SK-N-SH treated with all-trans-retinoic acid at 6 μM for 48 hours (cell line): Measurements from ENCODE around the gene FNIP1.

Source experiments
- ATAC-seq: fragments of 200-7000 bp; cut with Tn5 transposase; 3 replicates; pipeline ENCODE4 v1.9.1; 2020; ENCODE audit warnings: mild to moderate bottlenecking, moderate library complexity
- ARNTL ChIP-seq: fragments of 450-650 bp; formaldehyde crosslinking; IDR thresholded peaks from 2 replicates; pipeline ENCODE4 v1.5.0; 2020; ENCODE audit warnings: low read depth, mild to moderate bottlenecking, moderate library complexity, borderline replicate concordance
- BACH2 ChIP-seq: fragments of 250-450 bp; sonication (Bioruptor Pico); IDR thresholded peaks from 2 replicates; pipeline ENCODE4 v1.9.0; 2021; ENCODE audit warnings: mild to moderate bottlenecking, borderline replicate concordance
- CSDC2 ChIP-seq: fragments of 250-450 bp; sonication (Bioruptor Pico); IDR thresholded peaks from 2 replicates; pipeline ENCODE4 v1.5.0; 2020; ENCODE audit warnings: mild to moderate bottlenecking, moderate library complexity
- CSRNP3 ChIP-seq: fragments of 250-450 bp; sonication (Bioruptor Pico); IDR thresholded peaks from 2 replicates; pipeline ENCODE4 v1.5.1; 2021; ENCODE audit warnings: mild to moderate bottlenecking, moderate library complexity
- ESRRG ChIP-seq: fragments of 250-450 bp; sonication (Bioruptor Pico); IDR thresholded peaks from 2 replicates; pipeline ENCODE4 v1.6.1; 2021; ENCODE audit warnings: mild to moderate bottlenecking
- GLIS3 ChIP-seq: fragments of 250-450 bp; sonication (Bioruptor Pico); IDR thresholded peaks from 2 replicates; pipeline ENCODE4 v1.5.0; 2020; ENCODE audit warnings: mild to moderate bottlenecking, moderate library complexity
- ISL1 ChIP-seq: fragments of 250-450 bp; sonication (Bioruptor Pico); IDR thresholded peaks from 2 replicates; pipeline ENCODE4 v2.1.2; 2022; ENCODE audit warnings: mild to moderate bottlenecking, moderate library complexity
- OSR1 ChIP-seq: fragments of 250-450 bp; sonication (Bioruptor Pico); IDR thresholded peaks from 2 replicates; pipeline ENCODE4 v1.8.0; 2022; ENCODE audit warnings: moderate library complexity, mild to moderate bottlenecking, inconsistent platforms
- PPARA ChIP-seq: fragments of 250-450 bp; sonication (Bioruptor Pico); IDR thresholded peaks from 2 replicates; pipeline ENCODE4 v1.5.0; 2020; ENCODE audit warnings: mild to moderate bottlenecking, borderline replicate concordance
- RARB ChIP-seq: fragments of 250-450 bp; sonication (Bioruptor Pico); IDR thresholded peaks from 2 replicates; pipeline ENCODE4 v1.8.0; 2021; ENCODE audit warnings: mild to moderate bottlenecking, moderate library complexity
- SNAI2 ChIP-seq: fragments of 250-450 bp; sonication (Bioruptor Pico); IDR thresholded peaks from 2 replicates; pipeline ENCODE4 v1.5.0; 2020; ENCODE audit warnings: mild to moderate bottlenecking, moderate library complexity
- TCF4 ChIP-seq: fragments of 250-450 bp; sonication (Bioruptor Pico); IDR thresholded peaks from 2 replicates; pipeline ENCODE4 v1.8.0; 2021; ENCODE audit warnings: mild to moderate bottlenecking, moderate library complexity, borderline replicate concordance
- TOX ChIP-seq: fragments of 250-450 bp; sonication (Bioruptor Pico); IDR thresholded peaks from 2 replicates; pipeline ENCODE4 v1.8.0; 2021; ENCODE audit warnings: mild to moderate bottlenecking, moderate library complexity, borderline replicate concordance
- ZC3H10 ChIP-seq: fragments of 250-450 bp; sonication (Bioruptor Pico); IDR thresholded peaks from 2 replicates; pipeline ENCODE4 v1.5.1; 2021; ENCODE audit warnings: mild to moderate bottlenecking, moderate library complexity
- ZFP3 ChIP-seq: fragments of 250-450 bp; sonication (Bioruptor Pico); IDR thresholded peaks from 2 replicates; pipeline ENCODE4 v1.5.0; 2020; ENCODE audit warnings: mild to moderate bottlenecking, moderate library complexity
- ZFP30 ChIP-seq: fragments of 450-650 bp; formaldehyde crosslinking; IDR thresholded peaks from 2 replicates; pipeline ENCODE4 v1.5.0; 2022; ENCODE audit warnings: mild to moderate bottlenecking, moderate library complexity
- ZNF565 ChIP-seq: fragments of 450-650 bp; formaldehyde crosslinking; conservative IDR thresholded peaks from 2 replicates; pipeline ENCODE4 v1.5.0; 2020; ENCODE audit warnings: low read depth, mild to moderate bottlenecking, moderate library complexity
- ZNF70 ChIP-seq: fragments of 450-650 bp; formaldehyde crosslinking; IDR thresholded peaks from 2 replicates; pipeline ENCODE4 v1.5.0; 2020; ENCODE audit warnings: mild to moderate bottlenecking, moderate library complexity
- ZNF8 ChIP-seq: fragments of 450-650 bp; formaldehyde crosslinking; IDR thresholded peaks from 2 replicates; pipeline ENCODE4 v1.5.0; 2020; ENCODE audit warnings: mild to moderate bottlenecking, moderate library complexity
- TF ChIP-seq, protein P1 (sequence below): fragments of 250-450 bp; sonication (Bioruptor Pico); IDR thresholded peaks from 2 replicates; pipeline ENCODE4 v1.5.1; 2020; ENCODE audit warnings: low read depth, mild to moderate bottlenecking, moderate library complexity
- TF ChIP-seq, protein P2 (sequence below): fragments of 250-450 bp; sonication (Bioruptor Pico); IDR thresholded peaks from 2 replicates; pipeline ENCODE4 v1.8.0; 2021; ENCODE audit warnings: low read depth, mild to moderate bottlenecking, moderate library complexity, borderline replicate concordance
- TF ChIP-seq, protein P3 (sequence below): fragments of 250-450 bp; sonication (Bioruptor Pico); IDR thresholded peaks from 2 replicates; pipeline ENCODE4 v1.8.0; 2020; ENCODE audit warnings: mild to moderate bottlenecking, moderate library complexity, borderline replicate concordance

FNIP1 gene

GRCh38 chr5:131671409-131671808, 125.4 kb downstream of the FNIP1 start:
- ATAC-seq = no peak
- TF ChIP-seq PPARA (CRISPR knock-in tag) (no peak), ZC3H10 (CRISPR knock-in tag) (no peak), ZNF565 (CRISPR knock-in tag) (no peak), OSR1 (CRISPR knock-in tag) (no peak), GLIS3 (CRISPR knock-in tag) (no peak), ISL1 (CRISPR knock-in tag) (no peak), BACH2 (CRISPR knock-in tag) (no peak), ARNTL (no peak), SNAI2 (CRISPR knock-in tag) (no peak)
- TF ChIP-seq, protein P1, sequence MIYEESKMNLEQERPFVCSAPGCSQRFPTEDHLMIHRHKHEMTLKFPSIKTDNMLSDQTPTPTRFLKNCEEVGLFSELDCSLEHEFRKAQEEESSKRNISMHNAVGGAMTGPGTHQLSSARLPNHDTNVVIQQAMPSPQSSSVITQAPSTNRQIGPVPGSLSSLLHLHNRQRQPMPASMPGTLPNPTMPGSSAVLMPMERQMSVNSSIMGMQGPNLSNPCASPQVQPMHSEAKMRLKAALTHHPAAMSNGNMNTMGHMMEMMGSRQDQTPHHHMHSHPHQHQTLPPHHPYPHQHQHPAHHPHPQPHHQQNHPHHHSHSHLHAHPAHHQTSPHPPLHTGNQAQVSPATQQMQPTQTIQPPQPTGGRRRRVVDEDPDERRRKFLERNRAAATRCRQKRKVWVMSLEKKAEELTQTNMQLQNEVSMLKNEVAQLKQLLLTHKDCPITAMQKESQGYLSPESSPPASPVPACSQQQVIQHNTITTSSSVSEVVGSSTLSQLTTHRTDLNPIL (CRISPR knock-in tag) = no peak
- TF ChIP-seq, protein P2, sequence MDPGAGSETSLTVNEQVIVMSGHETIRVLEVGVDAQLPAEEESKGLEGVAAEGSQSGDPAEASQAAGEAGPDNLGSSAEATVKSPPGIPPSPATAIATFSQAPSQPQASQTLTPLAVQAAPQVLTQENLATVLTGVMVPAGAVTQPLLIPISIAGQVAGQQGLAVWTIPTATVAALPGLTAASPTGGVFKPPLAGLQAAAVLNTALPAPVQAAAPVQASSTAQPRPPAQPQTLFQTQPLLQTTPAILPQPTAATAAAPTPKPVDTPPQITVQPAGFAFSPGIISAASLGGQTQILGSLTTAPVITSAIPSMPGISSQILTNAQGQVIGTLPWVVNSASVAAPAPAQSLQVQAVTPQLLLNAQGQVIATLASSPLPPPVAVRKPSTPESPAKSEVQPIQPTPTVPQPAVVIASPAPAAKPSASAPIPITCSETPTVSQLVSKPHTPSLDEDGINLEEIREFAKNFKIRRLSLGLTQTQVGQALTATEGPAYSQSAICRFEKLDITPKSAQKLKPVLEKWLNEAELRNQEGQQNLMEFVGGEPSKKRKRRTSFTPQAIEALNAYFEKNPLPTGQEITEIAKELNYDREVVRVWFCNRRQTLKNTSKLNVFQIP (CRISPR knock-in tag) = no peak
- TF ChIP-seq, all 23 proteins: peak for 0

GRCh38 chr5:131664929-131665328, 131.9 kb downstream of the FNIP1 start:
- TF ChIP-seq ESRRG (CRISPR knock-in tag) (no peak), ZFP30 (no peak), ZFP3 (CRISPR knock-in tag) (no peak)
- ATAC-seq = no peak

GRCh38 chr5:131661933-131662332, 134.9 kb downstream of the FNIP1 start:
- no peak for ATAC-seq
- TF ChIP-seq CSDC2 (CRISPR knock-in tag) (no peak), OSR1 (CRISPR knock-in tag) (no peak), GLIS3 (CRISPR knock-in tag) (no peak), CSRNP3 (CRISPR knock-in tag) (no peak), TCF4 (CRISPR knock-in tag) (no peak), ZNF8 (no peak), ZNF565 (CRISPR knock-in tag) (no peak), ISL1 (CRISPR knock-in tag) (no peak), BACH2 (CRISPR knock-in tag) (no peak), ESRRG (CRISPR knock-in tag) (no peak), SNAI2 (CRISPR knock-in tag) (no peak)
- TF ChIP-seq, protein P1 (CRISPR knock-in tag) = no peak

DNA sequence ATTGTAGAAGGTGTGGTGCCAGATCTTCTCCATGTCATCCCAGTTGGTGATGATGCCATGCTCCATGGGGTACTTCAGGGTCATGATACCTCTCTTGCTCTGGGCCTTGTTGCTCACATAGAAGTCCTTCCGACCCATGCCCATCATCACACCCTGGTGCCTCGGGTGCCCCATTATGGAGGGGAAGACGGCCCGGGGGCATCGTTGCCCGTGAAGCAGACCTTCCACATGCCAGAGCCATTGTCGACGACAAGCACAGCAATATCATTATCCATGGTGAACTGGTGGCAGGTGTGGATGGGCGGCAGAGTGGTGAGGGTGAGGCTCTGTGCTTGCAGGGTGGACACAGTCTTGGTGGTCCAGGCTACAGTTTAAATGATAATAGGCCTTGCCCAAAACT, 137.0 kb downstream of the FNIP1 start:
- ATAC-seq = no peak
- TF ChIP-seq ESRRG (CRISPR knock-in tag) = no peak
- TF ChIP-seq, protein P2 (CRISPR knock-in tag) = no peak
- no peak for TF ChIP-seq ARNTL
- TF ChIP-seq, all 23 proteins: peak for 0

- no peak for ATAC-seq
- no peak for TF ChIP-seq OSR1 (CRISPR knock-in tag)
- TF ChIP-seq, protein P3, sequence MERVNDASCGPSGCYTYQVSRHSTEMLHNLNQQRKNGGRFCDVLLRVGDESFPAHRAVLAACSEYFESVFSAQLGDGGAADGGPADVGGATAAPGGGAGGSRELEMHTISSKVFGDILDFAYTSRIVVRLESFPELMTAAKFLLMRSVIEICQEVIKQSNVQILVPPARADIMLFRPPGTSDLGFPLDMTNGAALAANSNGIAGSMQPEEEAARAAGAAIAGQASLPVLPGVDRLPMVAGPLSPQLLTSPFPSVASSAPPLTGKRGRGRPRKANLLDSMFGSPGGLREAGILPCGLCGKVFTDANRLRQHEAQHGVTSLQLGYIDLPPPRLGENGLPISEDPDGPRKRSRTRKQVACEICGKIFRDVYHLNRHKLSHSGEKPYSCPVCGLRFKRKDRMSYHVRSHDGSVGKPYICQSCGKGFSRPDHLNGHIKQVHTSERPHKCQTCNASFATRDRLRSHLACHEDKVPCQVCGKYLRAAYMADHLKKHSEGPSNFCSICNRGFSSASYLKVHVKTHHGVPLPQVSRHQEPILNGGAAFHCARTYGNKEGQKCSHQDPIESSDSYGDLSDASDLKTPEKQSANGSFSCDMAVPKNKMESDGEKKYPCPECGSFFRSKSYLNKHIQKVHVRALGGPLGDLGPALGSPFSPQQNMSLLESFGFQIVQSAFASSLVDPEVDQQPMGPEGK (CRISPR knock-in tag) = no peak
- TF ChIP-seq ZNF70 (CRISPR knock-in tag) = no peak
- TF ChIP-seq ISL1 (CRISPR knock-in tag) = no peak
- TF ChIP-seq SNAI2 (CRISPR knock-in tag) = no peak
- no peak for TF ChIP-seq TOX (CRISPR knock-in tag)
- TF ChIP-seq BACH2 (CRISPR knock-in tag) = no peak
- TF ChIP-seq RARB (CRISPR knock-in tag) = no peak
- TF ChIP-seq ZFP30 = no peak
- TF ChIP-seq ARNTL = no peak
- no peak for TF ChIP-seq CSRNP3 (CRISPR knock-in tag)
- TF ChIP-seq ZNF565 (CRISPR knock-in tag) = no peak
- TF ChIP-seq ZNF8 = no peak
- no peak for TF ChIP-seq GLIS3 (CRISPR knock-in tag)
- no peak for TF ChIP-seq ZFP3 (CRISPR knock-in tag)
Observed at GRCh38 chr5:131659290-131659689, 137.5 kb downstream of the FNIP1 start.
